Stimulated activated CD8-positive, alpha-beta memory T cell treated with anti-CD3 and anti-CD28 coated beads, Interleukin-12 subunit alpha, Interleukin-12 subunit beta, amount 100 ng/mL, for 24 hours (primary cell): ENCODE measurements around the gene FGB.

Source experiments
- DNase-seq: peaks from one replicate; pipeline ENCODE4 v3.0.0-alpha.2; 2020; ENCODE audit errors: extremely low read depth

The FGB gene

GRCh38 chr4:154562697-154563254 is at the start of gene FGB:
Gene FGB, plus strand, starts transcription at chr4:154563011. Its CDS starts 8 bp downstream, at chr4:154563019.
- no peak for DNase-seq

DNA sequence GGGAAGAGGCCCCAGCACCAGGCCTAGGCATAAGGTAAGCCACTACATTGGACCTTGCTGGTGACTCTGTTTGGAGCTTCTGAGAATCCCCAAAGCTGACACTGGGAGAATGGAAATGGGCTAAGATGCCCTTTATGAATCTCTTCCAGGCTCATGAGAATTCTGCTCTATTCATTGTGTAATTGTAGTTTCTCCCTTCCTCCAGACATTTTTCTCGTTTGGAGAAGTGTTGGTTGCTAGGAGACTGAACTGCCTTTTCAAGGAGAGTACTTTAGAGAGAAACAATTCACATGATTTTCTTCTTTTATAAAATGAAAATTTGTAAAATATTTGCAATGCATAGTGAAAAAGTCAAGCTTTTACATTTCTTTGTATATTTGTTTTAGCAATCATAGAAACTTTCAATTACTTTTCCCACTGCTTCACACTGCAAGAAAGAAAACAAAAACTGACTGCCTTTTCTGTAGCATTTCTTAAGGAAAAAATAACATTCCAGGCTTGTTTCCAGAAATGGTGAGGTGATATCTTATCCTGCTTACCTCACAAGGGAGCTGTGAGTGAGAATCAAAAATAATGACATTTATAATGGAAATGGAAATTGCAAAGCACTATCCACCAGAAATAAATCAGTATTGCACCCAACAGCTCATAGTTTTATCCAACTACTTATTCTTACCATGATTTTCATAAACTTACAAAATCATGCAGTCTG is 46.3 kb upstream of the FGB start:
- DNase-seq: no peak

GRCh38 chr4:154517591-154517990 is 45.2 kb upstream of the FGB start:
- no peak for DNase-seq

- no peak for DNase-seq
These were observed 43.6 kb upstream of the FGB start for GRCh38 chr4:154519214-154519613.

DNA sequence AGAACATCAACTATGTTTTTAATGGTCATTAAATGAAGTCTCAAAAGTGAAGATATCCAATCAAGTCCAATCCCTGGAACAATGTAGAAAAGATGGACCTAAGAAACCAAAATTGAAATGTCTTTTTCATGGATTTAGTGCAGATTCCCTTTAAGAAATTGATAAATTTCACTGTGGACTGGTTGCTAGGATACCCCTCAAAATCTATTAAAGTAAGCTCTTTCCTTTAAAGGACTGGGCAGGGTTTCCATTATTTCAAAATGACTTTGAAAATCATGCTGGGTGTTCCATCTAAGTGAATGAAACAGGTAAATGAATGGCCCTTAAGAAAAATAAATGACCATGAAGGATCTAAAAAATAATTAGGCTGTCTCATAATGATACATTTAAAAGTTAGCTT is 41.2 kb upstream of the FGB start:
- DNase-seq: no peak

GRCh38 chr4:154526151-154526550 is 36.7 kb upstream of the FGB start:
- no peak for DNase-seq

DNA sequence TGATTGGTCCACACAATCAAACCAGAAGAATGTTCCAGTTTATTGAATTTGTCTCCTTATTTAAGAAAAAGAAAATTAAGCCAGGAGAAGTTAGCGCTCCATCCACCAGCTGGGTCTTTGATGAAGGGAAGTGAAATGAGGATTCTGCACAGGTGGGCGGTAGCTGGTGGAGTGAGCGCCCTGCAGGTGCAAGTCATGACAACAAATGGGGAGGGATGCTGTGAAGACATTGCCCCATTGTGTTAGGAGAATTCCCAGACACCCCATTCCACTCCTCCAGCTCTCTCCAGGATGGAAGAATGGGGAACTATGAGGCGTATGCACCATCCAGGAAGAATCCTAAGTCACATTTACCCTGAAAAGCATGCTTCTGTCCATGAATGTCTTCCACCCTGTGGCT is 35.5 kb upstream of the FGB start:
- DNase-seq: no peak

GRCh38 chr4:154528869-154529268 is 33.9 kb upstream of the FGB start:
- no peak for DNase-seq

- no peak for DNase-seq
These were observed 32.9 kb upstream of the FGB start for GRCh38 chr4:154529728-154530519.

- no peak for DNase-seq
These were observed 28.5 kb upstream of the FGB start for GRCh38 chr4:154534296-154534695.

- DNase-seq: no peak
These were observed 20.4 kb upstream of the FGB start for GRCh38 chr4:154542271-154542879.

GRCh38 chr4:154545689-154546088 is 17.1 kb upstream of the FGB start:
- no peak for DNase-seq

DNA sequence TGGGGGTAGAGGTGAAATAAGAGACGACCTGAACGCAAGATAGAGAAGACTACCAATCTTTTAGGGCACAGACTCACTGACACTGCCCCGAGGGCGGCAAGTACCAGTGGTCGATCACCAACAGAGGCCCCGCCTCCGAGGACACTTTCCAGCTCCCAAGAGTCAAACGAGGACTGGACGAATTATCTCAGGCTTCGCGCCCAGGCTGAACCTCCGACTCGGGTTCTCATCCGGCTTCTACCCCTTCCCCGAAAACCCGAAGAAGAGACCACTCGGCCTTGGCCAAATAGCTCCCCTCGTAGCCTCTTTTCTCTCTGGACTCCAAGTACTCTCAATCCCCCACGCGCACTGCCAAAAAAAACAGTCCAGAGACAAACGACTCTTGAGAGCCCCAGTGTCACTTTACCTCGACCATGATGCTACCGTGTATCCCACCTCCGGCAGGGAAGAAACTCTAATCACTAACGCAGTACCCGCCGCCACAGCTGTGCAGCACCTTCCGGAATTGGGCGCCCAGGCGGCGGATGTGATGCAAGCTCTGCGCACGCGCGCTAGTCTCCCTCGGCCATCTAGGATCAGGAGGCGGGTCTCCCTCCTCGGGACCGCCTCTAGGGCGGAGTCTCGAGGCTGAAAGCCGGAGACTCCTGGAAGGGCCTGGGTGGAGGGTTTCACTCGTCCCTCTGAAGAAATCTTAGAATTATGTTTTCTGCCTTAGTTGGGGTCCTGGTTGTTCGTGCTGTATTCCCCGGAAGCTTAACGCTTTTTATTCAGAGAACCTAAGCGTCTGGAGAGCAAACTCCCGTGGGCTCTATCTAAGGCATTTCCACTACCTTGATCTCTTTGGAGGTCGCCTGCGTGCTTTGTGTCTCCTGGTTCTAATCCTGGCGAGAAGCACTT is 12.7 kb upstream of the FGB start, which contains the start of gene PLRG1:
Gene PLRG1 (minus strand): TSS at position 507 of the 897 bp plus-strand sequence. CDS start 92 bp downstream, at position 415.
- peak; percentile 89 for DNase-seq

DNA sequence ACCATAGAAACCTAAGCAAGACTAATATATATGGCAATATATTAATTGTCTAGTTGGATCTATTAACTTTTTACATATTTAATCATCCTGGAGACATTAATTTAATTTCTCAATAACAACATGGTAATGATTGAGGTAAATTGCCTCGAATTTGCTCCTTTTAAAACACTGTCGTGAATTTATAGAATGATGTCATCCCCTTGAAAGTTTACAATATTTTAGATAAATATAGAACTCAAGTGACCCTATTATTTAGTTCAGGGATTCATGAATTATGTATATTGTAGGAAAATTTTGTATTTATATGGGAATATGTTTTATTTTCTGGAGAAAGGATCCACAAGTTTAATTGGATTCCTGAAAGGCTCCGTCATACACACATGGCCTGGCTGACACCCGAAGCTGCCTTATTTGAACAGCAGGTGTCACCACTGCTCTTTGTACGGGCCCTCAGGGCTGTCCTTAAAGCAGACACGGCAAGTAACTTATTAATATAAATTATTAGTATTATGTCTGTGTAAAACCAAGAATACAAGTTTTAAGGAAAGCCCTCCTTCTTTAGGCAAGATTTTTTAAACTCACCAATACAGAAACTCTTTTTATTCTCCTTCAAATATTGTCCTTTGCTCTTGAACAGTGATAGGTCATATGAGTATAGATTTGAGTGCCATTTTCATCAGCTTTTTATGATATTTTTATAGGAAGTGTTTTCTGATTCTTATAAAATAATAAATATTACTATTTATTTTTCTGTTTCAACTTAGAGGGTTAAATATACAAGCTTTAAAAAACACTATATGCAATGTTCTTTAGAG is 10.7 kb upstream of the FGB start:
- DNase-seq: peak; percentile 37

DNA sequence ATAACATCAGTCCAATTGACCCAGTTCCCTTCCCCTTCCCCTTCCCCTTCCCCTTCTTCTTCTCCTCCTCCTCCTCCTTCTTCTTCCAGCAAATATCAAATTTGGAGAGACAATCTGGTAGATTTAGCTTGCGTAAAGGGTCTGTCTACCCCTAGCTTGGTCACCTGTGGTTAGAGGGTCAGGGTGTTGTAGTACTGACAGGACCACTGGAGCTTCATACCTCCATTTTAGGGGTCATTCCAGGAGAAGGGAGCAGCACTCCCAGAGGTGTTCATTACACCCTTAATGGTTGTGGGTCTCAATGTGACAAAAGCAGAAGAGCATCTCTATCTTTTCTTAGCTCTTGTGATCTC is 3.7 kb upstream of the FGB start:
- DNase-seq: no peak

DNA sequence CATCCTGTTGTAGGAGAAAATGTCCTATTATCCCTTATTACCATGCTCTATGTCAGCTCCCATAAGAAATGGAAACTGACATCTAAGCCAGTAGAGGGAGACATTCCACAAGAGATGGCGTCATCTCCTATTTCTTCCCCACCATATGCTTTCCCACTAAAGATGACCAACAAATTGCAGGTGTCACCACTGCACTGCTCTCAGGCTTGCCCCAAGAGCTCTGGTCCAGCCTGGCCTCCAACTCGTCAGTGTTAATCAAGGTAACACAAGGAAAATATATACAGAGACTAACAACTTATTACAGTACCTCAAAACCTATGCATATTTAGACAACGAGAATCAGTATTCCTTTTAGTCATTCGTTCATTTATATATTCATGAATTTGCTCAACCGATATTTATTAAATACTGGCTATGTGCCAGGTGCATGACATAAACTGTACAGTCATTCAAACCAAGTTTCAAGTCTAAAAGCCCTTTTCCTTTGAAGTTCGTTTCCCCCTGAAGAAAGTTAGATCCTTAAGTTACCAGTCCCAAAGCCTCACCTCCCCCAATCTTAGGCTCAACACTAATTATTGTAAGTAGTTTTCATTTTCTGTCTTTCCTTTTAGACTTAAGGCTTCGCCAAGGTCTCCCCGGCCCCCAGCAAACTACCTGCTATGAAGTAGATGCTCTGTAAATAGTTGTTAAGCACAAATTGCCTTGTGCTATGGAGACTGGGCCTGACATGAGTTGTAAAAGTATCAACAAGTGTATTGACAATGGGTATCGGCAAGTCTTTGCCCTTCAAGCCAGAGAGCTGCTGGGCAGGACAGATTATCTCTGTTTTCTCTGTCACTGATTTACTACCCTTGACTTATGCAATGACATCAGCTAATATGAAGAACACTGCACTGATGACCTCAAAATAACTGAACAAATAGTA is 3.1 kb upstream of the FGB start:
- DNase-seq: no peak

DNA sequence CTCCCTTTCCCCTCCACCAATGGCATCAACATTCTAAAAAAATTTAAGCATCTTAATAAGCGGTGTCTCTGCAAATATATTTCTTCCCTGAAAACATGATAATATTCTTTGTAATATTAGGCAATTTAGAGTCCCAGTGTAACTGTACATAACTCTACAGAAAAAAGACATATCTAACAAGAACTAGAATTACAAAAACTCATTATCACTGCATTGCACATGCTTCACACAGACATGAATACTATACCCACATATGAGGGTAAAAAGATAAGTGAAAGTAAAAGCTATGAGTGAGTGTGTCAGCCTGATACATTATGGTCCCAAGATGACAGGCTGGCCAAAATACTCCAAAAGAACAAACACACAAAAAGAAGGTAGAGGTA is 2.4 kb upstream of the FGB start:
- DNase-seq: no peak

GRCh38 chr4:154560824-154561231 is 2.0 kb upstream of the FGB start:
- no peak for DNase-seq

GRCh38 chr4:154564311-154564710 is 1.5 kb downstream of the FGB start:
- DNase-seq: no peak

- no peak for DNase-seq
These were observed 2.9 kb downstream of the FGB start for GRCh38 chr4:154565704-154566103.
